GM12878 (cell line): Measurements from ENCODE around the gene MFSD1. TPM values are rescaled to one million over a fixed set of nuclear protein-coding genes. Genes with fewer than 3 reads are reported as not detected.

Experiments used
- ATAC-seq: fragments of 200-7000 bp; cut with Tn5 transposase; 3 replicates; pipeline ENCODE4 v1.9.1; 2020; ENCODE audit warnings: mild to moderate bottlenecking, moderate library complexity
- BruUV-seq: library from RNA; stranded (reverse); fragments of 400-500 nt; replicated peaks from 2 replicates; lab custom pipeline; 2021; lab: Mats Ljungman, UMichigan
- CTCF ChIA-PET: fragments of 300-600 bp; sonication (Branson Sonifier 250); formaldehyde crosslinking; extraction: SDS; loops from one replicate; lab custom pipeline; 2021; ENCODE audit warnings: inconsistent platforms; lab: Yijun Ruan, JAX
- POLR2A ChIA-PET: fragments of 350-600 bp; formaldehyde crosslinking; extraction: SDS; loops from one replicate; lab custom pipeline; 2021; ENCODE audit warnings: inconsistent platforms; lab: Charles Lee
- RAD21 ChIA-PET: fragments of 300-600 bp; sonication (Branson Sonifier 250); formaldehyde crosslinking; loops from one replicate; lab custom pipeline; 2023; ENCODE audit warnings: antibody characterized with exemption; ENCODE audit not compliant: unreplicated experiment; lab: Charles Lee
- SMC1A ChIA-PET: fragments of 300-600 bp; sonication (Branson Sonifier 250); formaldehyde crosslinking; loops from one replicate; lab custom pipeline; 2023; ENCODE audit not compliant: unreplicated experiment, uncharacterized antibody; lab: Charles Lee
- DNase-seq: peaks from one replicate; pipeline ENCODE4 v3.0.0-alpha.2; 2011; ENCODE audit warnings: low read depth, low spot score
- FAIRE-seq: peaks from 3 replicates; lab custom pipeline; 2011; peaks lifted over from hg19 to GRCh38; lab: Jason Lieb, UNC
- H2AFZ ChIP-seq: 2 replicates; pipeline ENCODE4 v1.6.0; 2011; ENCODE audit warnings: low read depth, low read length, control low read depth; ENCODE audit not compliant: control insufficient read depth
- H3K27ac ChIP-seq: 2 replicates; pipeline ENCODE4 v1.5.1; 2011; ENCODE audit warnings: control low read depth; ENCODE audit not compliant: control insufficient read depth, insufficient read depth
- H3K27me3 ChIP-seq, 2 experiments: replicated peaks in 1 of 2; 2 replicates each; pipeline versions ENCODE4 v1.6.0 to v1.6.1; 2011; ENCODE audit warnings: low read length in 1 of 2; ENCODE audit not compliant: control insufficient read depth in 2 of 2, insufficient read depth in 2 of 2
- H3K36me3 ChIP-seq, 2 experiments: 2 replicates each; pipeline ENCODE4 v1.5.1; 2011; ENCODE audit warnings: low read length in 1 of 2; ENCODE audit not compliant: control insufficient read depth in 2 of 2, insufficient read depth in 2 of 2
- H3K4me1 ChIP-seq: 2 replicates; pipeline ENCODE4 v1.6.1; 2011; ENCODE audit warnings: mild to moderate bottlenecking, low read length, moderate library complexity, mixed read lengths; ENCODE audit not compliant: control insufficient read depth, insufficient read depth
- H3K4me2 ChIP-seq: 2 replicates; pipeline ENCODE4 v1.6.0; 2011; ENCODE audit warnings: control low read depth; ENCODE audit not compliant: control insufficient read depth, insufficient read depth
- H3K4me3 ChIP-seq: fragments of 200-600 bp; sonication (generic); 2 replicates; pipeline ENCODE4 v1.5.1; 2016
- H3K79me2 ChIP-seq: 2 replicates; pipeline ENCODE4 v1.6.0; 2011; ENCODE audit warnings: low read length; ENCODE audit not compliant: control insufficient read depth, insufficient read depth
- H3K9ac ChIP-seq: 2 replicates; pipeline ENCODE4 v1.8.0; 2011; ENCODE audit warnings: low read length, control low read depth, mixed read lengths; ENCODE audit not compliant: control insufficient read depth, insufficient read depth
- H3K9me3 ChIP-seq: replicated peaks from 3 replicates; pipeline ENCODE4 v1.5.1; 2011; ENCODE audit warnings: mild to moderate bottlenecking, low read length; ENCODE audit not compliant: control insufficient read depth, insufficient read depth
- H4K20me1 ChIP-seq: 2 replicates; pipeline ENCODE4 v1.6.0; 2011; ENCODE audit not compliant: control insufficient read depth, insufficient read depth
- BACH1 ChIP-seq: fragments of 450-650 bp; IDR thresholded peaks from 2 replicates; pipeline ENCODE4 v1.6.1; 2017; ENCODE audit warnings: mild to moderate bottlenecking, borderline replicate concordance
- HDAC6 ChIP-seq: fragments of 200-600 bp; sonication (generic); IDR thresholded peaks from one replicate; pipeline ENCODE4 v1.8.0; 2017; ENCODE audit warnings: antibody characterized with exemption; ENCODE audit not compliant: unreplicated experiment
- MTA3 ChIP-seq: IDR thresholded peaks from 2 replicates; pipeline ENCODE4 v1.6.1; 2012; ENCODE audit warnings: low read length, inconsistent platforms, borderline replicate concordance
- RCOR1 ChIP-seq: conservative IDR thresholded peaks from 2 replicates; pipeline ENCODE4 v1.6.1; 2012; ENCODE audit warnings: low read depth, low read length, improper control_type of control experiment
- SUZ12 ChIP-seq: fragments of 200-600 bp; sonication (generic); IDR thresholded peaks from one replicate; pipeline ENCODE4 v1.6.1; 2018; ENCODE audit warnings: antibody characterized with exemption, mild to moderate bottlenecking; ENCODE audit not compliant: unreplicated experiment
- WGBS: methylation state at CpG from one replicate; pipeline ENCODE4 v1.1.6; 2016; ENCODE audit warnings: low lambda C conversion rate; ENCODE audit not compliant: insufficient replicate concordance, insufficient coverage; ENCODE audit errors: missing lambda C conversion rate; 5-methylcytosine and 5-hydroxymethylcytosine counted together
- in situ Hi-C: fragments of 300-500 bp; cut with MboI; formaldehyde crosslinking; loops from 9 replicates; pipeline ENCODE4 v1.14.3; 2018; ENCODE audit warnings: mixed read lengths
- intact Hi-C: fragments of 100-400 bp; cut with micrococcal nuclease; formaldehyde crosslinking; loops from one replicate; pipeline ENCODE4 v1.14.2; 2022; ENCODE audit not compliant: unreplicated experiment
- polyA plus RNA-seq, 11 experiments: library from polyadenylated mRNA; depleted of rRNA in 4 of 11; unstranded in 6 of 11; stranded (reverse) in 5 of 11; fragments of >200 nt; fragmentation: Nextera tagmentation in 4 of 11; fragmentation: Illumina TruSeq in 1 of 11; extraction: Ambion mirVana in 4 of 11; extraction: Trizol in 1 of 11; gene quantifications; 1 replicate in 1 of 11; 2 replicates in 10 of 11; pipeline versions ENCODE4 v1.2.1 to v1.2.3, GENCODE V29; 2011 to 2016; ENCODE audit warnings: inconsistent platforms in 2 of 11, missing spikeins in 2 of 11, low read depth in 1 of 11
- total RNA-seq, 4 experiments: library from RNA; depleted of rRNA in 3 of 4; stranded (reverse); fragments of >200 nt in 3 of 4; fragmentation: Illumina TruSeq in 1 of 4; extraction: Trizol in 1 of 4; gene quantifications; 2 replicates each; pipeline versions ENCODE4 v1.2.1 to v1.2.3, GENCODE V29; 2013 to 2021
- TF ChIP-seq, protein P1 (sequence below): fragments of 450-650 bp; IDR thresholded peaks from 2 replicates; pipeline ENCODE4 v1.6.1; 2017; ENCODE audit warnings: mild to moderate bottlenecking, moderate library complexity

The MFSD1 gene
- total and polyA plus RNA-seq, 10 of the 15 experiments (the other 5 are each of a cell fraction or from before 2014, with no cell fraction given): 7.3 to 41.7 (median 28.6) TPM

DNA sequence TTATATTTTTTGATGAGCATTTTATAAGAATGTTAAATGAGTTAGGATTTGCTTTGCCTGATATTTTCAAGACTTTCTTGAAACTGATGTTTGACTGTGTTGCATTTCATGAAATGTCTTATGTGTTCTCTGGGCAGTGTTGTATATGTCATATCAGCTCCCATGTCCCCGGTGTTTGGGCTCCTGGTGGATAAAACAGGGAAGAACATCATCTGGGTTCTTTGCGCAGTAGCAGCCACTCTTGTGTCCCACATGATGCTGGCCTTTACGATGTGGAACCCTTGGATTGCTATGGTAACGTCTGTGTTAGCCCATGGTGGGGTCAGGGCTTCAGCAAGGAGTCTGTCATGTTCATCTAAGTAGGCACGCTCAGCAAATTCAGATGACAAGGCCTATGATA is 20.0 kb downstream of the MFSD1 start:
- RAD21 ChIA-PET: no interaction called here
- H3K9me3 ChIP-seq: no peaks in the 10 kb centered on the region
- CTCF ChIA-PET: no interaction called here
- SMC1A ChIA-PET: no interaction called here
- no peaks in the 10 kb centered on the region for H3K27me3 ChIP-seq
- no peak overlapping the region for H3K27ac ChIP-seq
- intact Hi-C loops: no loop called here
- no peak for DNase-seq
- H3K4me2 ChIP-seq: no peak overlapping the region
- H4K20me1 ChIP-seq: no peaks in the 10 kb centered on the region
- WGBS: 88% methylated on average over 5 of the region's 5 CpGs
- TF ChIP-seq SUZ12: no peak
- TF ChIP-seq, all 136 proteins: peak for 0
- Histone ChIP-seq H3K4me1 (no peaks in the 10 kb centered on the region), H3K9ac (no peak overlapping the region), H3K4me3 (no peak overlapping the region), H3K36me3 (peaks cover 1 to 6% of the 10 kb centered on the region in 2 experiments; a peak in 3 of 4 replicates), H2AFZ (no peak overlapping the region), H3K79me2 (no peaks in the 10 kb centered on the region)
- in situ Hi-C loops: no loop called here
- BruUV-seq: no TSS peak
- ATAC-seq (no peak), FAIRE-seq (no peak)
- POLR2A ChIA-PET: no interaction called here

- in situ Hi-C loops: no loop called here
- Histone ChIP-seq H4K20me1 (no peaks in the 10 kb centered on the region), H2AFZ (no peak overlapping the region), H3K79me2 (no peaks in the 10 kb centered on the region), H3K36me3 (peaks cover 1 to 6% of the 10 kb centered on the region in 2 experiments; a peak in 3 of 4 replicates), H3K27me3 (no peaks in the 10 kb centered on the region), H3K4me1 (no peaks in the 10 kb centered on the region), H3K4me2 (no peak overlapping the region), H3K27ac (no peak overlapping the region), H3K4me3 (no peak overlapping the region), H3K9me3 (no peaks in the 10 kb centered on the region), H3K9ac (no peak overlapping the region)
- FAIRE-seq: no peak
- SMC1A ChIA-PET: no interaction called here
- RAD21 ChIA-PET: no interaction called here
- no peak for DNase-seq
- BruUV-seq: no TSS peak
- POLR2A ChIA-PET: no interaction called here
- intact Hi-C loops: no loop called here
- ATAC-seq: no peak
- WGBS: 96% methylated on average over 4 of the region's 4 CpGs
- CTCF ChIA-PET: interaction anchor here (1.1 kb wide), 1 partner anchor 179 kb away, joined by 3 read pairs; no protein-coding TSS in a partner anchor
- TF ChIP-seq, protein P1, sequence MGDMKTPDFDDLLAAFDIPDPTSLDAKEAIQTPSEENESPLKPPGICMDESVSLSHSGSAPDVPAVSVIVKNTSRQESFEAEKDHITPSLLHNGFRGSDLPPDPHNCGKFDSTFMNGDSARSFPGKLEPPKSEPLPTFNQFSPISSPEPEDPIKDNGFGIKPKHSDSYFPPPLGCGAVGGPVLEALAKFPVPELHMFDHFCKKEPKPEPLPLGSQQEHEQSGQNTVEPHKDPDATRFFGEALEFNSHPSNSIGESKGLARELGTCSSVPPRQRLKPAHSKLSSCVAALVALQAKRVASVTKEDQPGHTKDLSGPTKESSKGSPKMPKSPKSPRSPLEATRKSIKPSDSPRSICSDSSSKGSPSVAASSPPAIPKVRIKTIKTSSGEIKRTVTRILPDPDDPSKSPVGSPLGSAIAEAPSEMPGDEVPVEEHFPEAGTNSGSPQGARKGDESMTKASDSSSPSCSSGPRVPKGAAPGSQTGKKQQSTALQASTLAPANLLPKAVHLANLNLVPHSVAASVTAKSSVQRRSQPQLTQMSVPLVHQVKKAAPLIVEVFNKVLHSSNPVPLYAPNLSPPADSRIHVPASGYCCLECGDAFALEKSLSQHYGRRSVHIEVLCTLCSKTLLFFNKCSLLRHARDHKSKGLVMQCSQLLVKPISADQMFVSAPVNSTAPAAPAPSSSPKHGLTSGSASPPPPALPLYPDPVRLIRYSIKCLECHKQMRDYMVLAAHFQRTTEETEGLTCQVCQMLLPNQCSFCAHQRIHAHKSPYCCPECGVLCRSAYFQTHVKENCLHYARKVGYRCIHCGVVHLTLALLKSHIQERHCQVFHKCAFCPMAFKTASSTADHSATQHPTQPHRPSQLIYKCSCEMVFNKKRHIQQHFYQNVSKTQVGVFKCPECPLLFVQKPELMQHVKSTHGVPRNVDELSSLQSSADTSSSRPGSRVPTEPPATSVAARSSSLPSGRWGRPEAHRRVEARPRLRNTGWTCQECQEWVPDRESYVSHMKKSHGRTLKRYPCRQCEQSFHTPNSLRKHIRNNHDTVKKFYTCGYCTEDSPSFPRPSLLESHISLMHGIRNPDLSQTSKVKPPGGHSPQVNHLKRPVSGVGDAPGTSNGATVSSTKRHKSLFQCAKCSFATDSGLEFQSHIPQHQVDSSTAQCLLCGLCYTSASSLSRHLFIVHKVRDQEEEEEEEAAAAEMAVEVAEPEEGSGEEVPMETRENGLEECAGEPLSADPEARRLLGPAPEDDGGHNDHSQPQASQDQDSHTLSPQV: no peak
- TF ChIP-seq BACH1: no peak
- no peak for TF ChIP-seq MTA3
- TF ChIP-seq HDAC6: no peak
- TF ChIP-seq RCOR1: no peak
These were observed 21.6 kb downstream of the MFSD1 start for GRCh38 chr3:158823426-158823825.
